Keratinocyte (primary cell): Measurements from ENCODE around the gene THUMPD3.

Experiments
- CTCF ChIP-seq, 3 experiments: IDR thresholded peaks in 1 of 3; conservative IDR thresholded peaks in 1 of 3; optimal IDR thresholded peaks in 1 of 3; 2 replicates in 2 of 3; 3 replicates in 1 of 3; pipeline versions ENCODE3 to v1.5.1; 2011; ENCODE audit warnings: low read length in 3 of 3, mild to moderate bottlenecking in 3 of 3, moderate library complexity in 2 of 3, control low read depth in 1 of 3, inconsistent platforms in 1 of 3; ENCODE audit not compliant: insufficient read depth in 2 of 3; ENCODE audit errors: extremely low read depth in 1 of 3
- EZH2 ChIP-seq: IDR thresholded peaks from one replicate; pipeline ENCODE4 v1.6.1; 2012; ENCODE audit warnings: inconsistent platforms, mild to moderate bottlenecking, low read length, moderate library complexity

GRCh38 chr3:9397906-9398699, 35.2 kb downstream of the THUMPD3 start:
- TF ChIP-seq CTCF (optimal IDR thresholded peaks at IDR 0.05 in 1 of 3, IDR thresholded peaks at IDR 0.05 in 1 of 3, conservative IDR thresholded peaks at IDR 0.05 in 1 of 3; ENCODE audit: extremely low read depth in 1 of 3, insufficient read depth in 2 of 3, low read length in 3 of 3) (no peak), EZH2 (no peak)
